Activated naive CD4-positive, alpha-beta T cell treated with anti-CD3 and anti-CD28 coated beads, Interleukin-2, amount 50 U/mL, for 16 hours (primary cell): ENCODE results near the gene CRYBA2.

ENCODE experiments used
- DNase-seq: peaks from one replicate; pipeline ENCODE4 v3.0.0-alpha.2; 2020

The CRYBA2 gene

DNA sequence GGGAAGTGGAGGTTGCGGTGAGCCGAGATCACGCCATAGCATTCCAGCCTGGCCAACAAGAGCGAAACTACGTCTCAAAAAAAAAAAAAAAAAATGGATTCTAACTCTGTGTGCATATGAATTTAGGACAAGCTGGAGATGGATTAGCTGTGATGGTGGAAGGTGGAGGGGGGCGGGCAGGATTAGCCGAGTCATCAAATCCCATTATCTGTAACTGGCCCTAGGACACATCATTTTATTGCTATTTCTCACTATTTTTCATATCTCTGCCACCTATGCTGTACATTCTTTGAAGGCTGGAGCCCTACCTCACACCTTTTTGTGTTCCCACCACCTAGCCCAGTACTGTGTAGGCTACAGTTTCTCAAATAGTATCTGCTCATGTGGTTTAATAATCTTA is 41.1 kb downstream of the CRYBA2 start:
- DNase-seq = no peak

DNA sequence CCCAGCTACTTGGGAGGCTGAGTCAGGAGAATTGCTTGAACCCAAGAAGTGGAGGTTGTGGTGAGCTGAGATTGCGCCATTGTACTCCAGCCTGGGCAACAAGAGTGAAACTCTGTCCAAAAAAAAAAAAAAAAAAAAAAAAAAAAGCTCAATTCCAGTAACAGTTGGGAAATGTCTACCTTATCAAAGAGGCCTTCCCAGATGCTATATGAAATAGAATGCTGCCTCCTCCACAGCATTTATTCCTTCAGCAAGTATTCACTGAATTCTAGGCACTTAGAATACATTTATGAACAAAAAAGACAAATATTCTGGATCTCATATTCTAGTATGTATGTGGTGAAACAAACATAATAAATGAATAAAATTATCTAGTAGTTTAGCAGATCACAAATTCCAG is 46.6 kb downstream of the CRYBA2 start:
- DNase-seq = no peak

DNA sequence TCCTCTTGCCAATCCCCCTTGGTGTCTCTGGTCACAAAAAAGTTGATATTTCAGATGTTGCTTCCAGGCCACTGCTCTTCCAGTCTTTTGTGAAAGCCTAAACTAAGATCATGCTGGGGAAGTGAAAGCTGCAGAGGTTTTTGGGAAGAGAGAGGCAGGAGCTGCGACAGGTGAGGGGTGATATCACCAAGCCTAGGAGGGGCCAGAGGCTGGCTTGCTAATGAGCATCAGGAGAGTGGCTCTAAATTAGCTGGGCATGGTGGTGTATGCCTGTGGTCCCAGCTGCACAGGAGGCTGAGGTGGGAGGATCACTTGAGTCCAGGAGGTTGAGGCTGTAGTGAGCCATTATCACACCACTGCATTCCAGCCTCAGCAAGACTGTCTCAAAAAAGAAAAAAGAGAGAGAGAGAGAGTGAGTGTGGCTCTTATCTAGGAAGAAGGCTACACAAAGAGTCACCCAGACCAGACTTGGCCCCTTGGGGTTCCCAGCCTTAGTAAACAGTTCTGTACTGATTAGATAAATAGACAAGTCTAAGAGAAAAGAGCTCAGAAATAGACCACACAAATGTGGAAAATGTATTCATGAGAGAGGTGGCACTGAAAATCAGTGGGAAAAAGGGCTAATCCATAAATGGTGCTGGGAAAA is 48.3 kb downstream of the CRYBA2 start:
- DNase-seq = no peak
